AML-193 (cell line): ENCODE data around the gene RCVRN.

ENCODE experiments used
- DNase-seq, 2 experiments: peaks; one replicate each; lab custom pipeline; 2025; lab: John Stamatoyannopoulos, UW

RCVRN gene

GRCh38 chr17:9905078-9905415 lies at the start of gene RCVRN:
RCVRN (minus strand) TSS chr17:9905271; CDS start chr17:9905180, 91 bp downstream.
- DNase-seq: no peak

- no peak for DNase-seq
Observed at GRCh38 chr17:9953492-9953891, 48.4 kb upstream of the RCVRN start.

- no peak for DNase-seq
Observed at GRCh38 chr17:9951803-9952202, 46.7 kb upstream of the RCVRN start.

GRCh38 chr17:9948928-9949327 lies 43.9 kb upstream of the RCVRN start:
- no peak for DNase-seq

- DNase-seq: no peak
Observed at GRCh38 chr17:9944704-9945103, 39.6 kb upstream of the RCVRN start.

- DNase-seq: no peak
Observed at GRCh38 chr17:9943343-9943742, 38.3 kb upstream of the RCVRN start.

- no peak for DNase-seq
Observed at GRCh38 chr17:9942885-9943284, 37.8 kb upstream of the RCVRN start.

GRCh38 chr17:9941305-9941704 lies 36.2 kb upstream of the RCVRN start:
- no peak for DNase-seq

- no peak for DNase-seq
Observed at GRCh38 chr17:9940841-9941240, 35.8 kb upstream of the RCVRN start.

GRCh38 chr17:9938764-9939163 lies 33.7 kb upstream of the RCVRN start:
- no peak for DNase-seq

GRCh38 chr17:9937901-9938300 lies 32.8 kb upstream of the RCVRN start:
- no peak for DNase-seq

GRCh38 chr17:9937241-9937761 lies 32.2 kb upstream of the RCVRN start:
- no peak for DNase-seq

- DNase-seq: no peak
Observed at GRCh38 chr17:9936095-9936494, 31.0 kb upstream of the RCVRN start.

GRCh38 chr17:9935408-9935807 lies 30.3 kb upstream of the RCVRN start:
- no peak for DNase-seq

GRCh38 chr17:9934331-9934730 lies 29.3 kb upstream of the RCVRN start:
- DNase-seq: no peak

GRCh38 chr17:9932491-9932890 lies 27.4 kb upstream of the RCVRN start:
- no peak for DNase-seq

GRCh38 chr17:9931144-9931741 lies 26.2 kb upstream of the RCVRN start:
- no peak for DNase-seq

- DNase-seq: no peak
Observed at GRCh38 chr17:9929871-9930270, 24.8 kb upstream of the RCVRN start.

GRCh38 chr17:9928601-9929333 lies 23.7 kb upstream of the RCVRN start:
- DNase-seq: no peak

- no peak for DNase-seq
Observed at GRCh38 chr17:9926150-9926804, 21.2 kb upstream of the RCVRN start.

GRCh38 chr17:9925457-9925856 lies 20.4 kb upstream of the RCVRN start:
- no peak for DNase-seq

- peak; percentile 22 to 32 for DNase-seq
Observed at GRCh38 chr17:9924735-9925191, 19.7 kb upstream of the RCVRN start.
